Thymus (tissue), 11 donors: ENCODE data around the gene SEPTIN8. TPM values are rescaled to one million over a fixed set of nuclear protein-coding genes. Genes with fewer than 3 reads are reported as not detected.

Experiments used
- DNase-seq, 9 donors: peaks; one replicate each; pipeline ENCODE4 v3.0.0-alpha.2; 2013; ENCODE audit warnings: low spot score in 9 of 9, low read depth in 6 of 9, missing footprints in 1 of 9
- H3K27ac ChIP-seq, 2 donors: one replicate each; pipeline ENCODE4 v1.5.1; 2013; ENCODE audit warnings: control low read depth in 1 of 2, low read depth in 1 of 2, low read length in 1 of 2, mild to moderate bottlenecking in 1 of 2, moderate library complexity in 1 of 2
- H3K27me3 ChIP-seq, 2 donors: one replicate each; pipeline ENCODE4 v1.5.1; 2013; ENCODE audit warnings: low read length in 1 of 2; ENCODE audit not compliant: control insufficient read depth in 2 of 2, insufficient read depth in 1 of 2
- H3K36me3 ChIP-seq, 2 donors: one replicate each; pipeline ENCODE4 v1.5.1; 2013; ENCODE audit warnings: low read length in 1 of 2, mild to moderate bottlenecking in 1 of 2, moderate library complexity in 1 of 2; ENCODE audit not compliant: control insufficient read depth in 2 of 2, insufficient read depth in 2 of 2
- H3K4me1 ChIP-seq, 2 donors: one replicate each; pipeline ENCODE4 v1.5.1; 2013; ENCODE audit warnings: low read length in 2 of 2; ENCODE audit not compliant: control insufficient read depth in 2 of 2, insufficient read depth in 2 of 2
- H3K4me3 ChIP-seq, 2 donors: one replicate each; pipeline ENCODE4 v1.5.1; 2013; ENCODE audit warnings: low read length in 2 of 2, control low read depth in 1 of 2, mild to moderate bottlenecking in 1 of 2
- H3K9me3 ChIP-seq, 2 donors: one replicate each; pipeline ENCODE4 v1.5.1; 2013; ENCODE audit warnings: low read length in 1 of 2, mild to moderate bottlenecking in 1 of 2; ENCODE audit not compliant: control insufficient read depth in 2 of 2, insufficient read depth in 1 of 2
- WGBS: extraction: QIAGEN DNeasy Blood & Tissue Kit; methylation state at CpG from one replicate; pipeline ENCODE4 v1.1.7; 2013; 5-methylcytosine and 5-hydroxymethylcytosine counted together
- polyA plus RNA-seq: library from polyadenylated mRNA; stranded (reverse); fragments of 200-250 nt; gene quantifications from one replicate; pipeline ENCODE4 v1.2.3, GENCODE V29; 2013
- total RNA-seq: library from RNA; stranded (reverse); fragments of 120-200 nt; gene quantifications from one replicate; pipeline ENCODE4 v1.2.4, GENCODE V29; 2013
- donor health status: healthy.

SEPTIN8 gene
- total and polyA plus RNA-seq, 2 donors: 13.8 to 17.8 TPM

DNA sequence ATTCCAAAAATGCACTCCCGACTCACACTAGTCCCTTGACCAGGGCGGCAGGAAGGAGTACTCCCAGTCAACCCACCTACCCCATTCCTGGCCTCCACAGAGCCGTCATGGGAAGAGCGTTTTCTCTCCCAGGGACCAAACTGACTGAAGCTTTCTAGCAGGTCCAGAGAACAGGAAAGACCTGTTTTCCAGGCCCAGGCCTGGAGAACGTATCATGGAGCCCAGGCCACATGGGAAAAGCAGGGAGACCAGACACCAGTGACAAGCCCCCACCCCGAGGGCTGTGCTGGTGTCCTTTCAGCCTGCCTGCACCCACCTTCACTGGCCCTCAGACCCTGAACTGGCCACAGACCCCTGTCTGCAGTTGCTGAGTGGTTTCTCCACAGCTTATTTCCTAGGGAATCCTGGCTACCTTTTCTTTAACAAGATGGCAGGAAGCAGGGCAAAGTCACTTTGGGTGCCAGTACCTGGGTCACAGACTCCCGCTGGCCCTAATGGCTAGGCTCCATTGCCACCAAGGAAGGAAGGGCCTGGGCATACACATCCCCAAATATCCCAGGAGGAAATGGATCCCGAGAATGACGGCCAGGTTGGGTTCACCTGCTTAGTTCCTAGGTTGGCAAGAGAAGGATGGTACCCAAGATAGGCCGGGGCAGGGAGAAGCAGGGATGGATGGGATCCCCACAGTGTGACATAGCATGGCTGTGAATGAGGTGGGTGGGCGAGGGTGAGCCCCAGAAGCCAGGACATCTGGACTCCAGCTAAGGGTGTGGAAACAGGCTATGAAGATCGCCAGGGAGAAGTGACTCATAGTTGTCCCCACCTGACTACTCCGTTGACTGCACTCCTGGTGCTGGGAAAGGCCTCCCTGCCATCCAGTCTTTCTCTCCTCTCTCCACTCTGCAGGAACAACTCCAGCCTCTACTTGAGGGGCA, 17.7 kb downstream of the SEPTIN8 start:
- Histone ChIP-seq H3K27ac (no peak overlapping the region), H3K4me1 (peaks cover 0 to 9% of the 10 kb centered on the region in 2 donors), H3K27me3 (no peaks in the 10 kb centered on the region), H3K9me3 (no peaks in the 10 kb centered on the region), H3K4me3 (no peak overlapping the region), H3K36me3 (peaks cover under 1 to 11% of the 10 kb centered on the region in 2 donors)
- WGBS: 95% methylated on average over 13 of the region's 13 CpGs
- DNase-seq: no peak

DNA sequence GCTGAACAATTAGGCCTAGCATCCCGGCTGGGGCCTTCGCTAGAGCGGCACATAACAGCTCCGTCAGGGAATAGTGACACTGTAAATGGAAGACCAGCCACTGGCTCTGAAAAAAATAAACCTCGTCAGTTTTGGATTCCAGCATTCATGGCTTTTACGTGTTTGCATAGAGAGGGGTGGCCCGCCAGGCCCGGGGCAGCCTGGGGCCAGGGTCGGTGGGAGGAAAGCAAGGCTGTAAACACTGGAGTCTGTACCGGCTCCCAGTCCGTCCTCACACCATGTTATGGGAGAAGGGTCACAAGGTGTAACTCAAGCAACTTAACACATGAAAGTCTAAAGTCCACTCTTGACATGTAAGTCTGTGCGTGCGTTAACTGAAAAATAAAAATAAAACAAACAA, 18.6 kb downstream of the SEPTIN8 start:
- Histone ChIP-seq H3K36me3 (peaks cover 0 to 12% of the 10 kb centered on the region in 2 donors), H3K4me3 (no peak overlapping the region), H3K27ac (no peak overlapping the region), H3K27me3 (no peaks in the 10 kb centered on the region), H3K9me3 (no peaks in the 10 kb centered on the region), H3K4me1 (peaks cover 0 to 18% of the 10 kb centered on the region in 2 donors)
- WGBS: 96% methylated on average over 13 of the region's 13 CpGs
- DNase-seq: no peak

DNA sequence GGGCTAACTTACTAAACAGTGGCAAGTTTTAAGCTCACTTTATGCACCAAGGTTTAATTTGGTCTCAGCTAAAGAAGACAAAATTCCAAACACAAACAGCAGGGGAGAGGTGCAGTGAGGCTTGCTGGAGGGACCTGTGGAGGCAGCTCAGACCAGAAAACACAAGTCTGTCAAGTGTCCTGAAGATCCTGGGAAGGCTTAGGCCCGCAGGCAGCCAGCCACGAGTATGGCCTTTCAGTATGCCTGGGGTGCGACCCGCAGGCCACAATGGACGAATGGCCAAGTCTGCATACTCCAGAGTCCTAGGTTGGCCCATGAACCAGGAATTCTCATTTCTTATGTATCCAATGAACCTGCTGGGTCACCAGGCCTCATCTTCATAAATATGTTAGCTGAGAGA, 20.5 kb downstream of the SEPTIN8 start:
- DNase-seq: no peak
- 95% methylated on average over 5 of the region's 5 CpGs for WGBS
- H3K36me3 ChIP-seq: peaks cover 0 to 12% of the 10 kb centered on the region in 2 donors
- H3K9me3 ChIP-seq: no peaks in the 10 kb centered on the region
- H3K4me3 ChIP-seq: no peak overlapping the region
- peaks cover 0 to 33% of the 10 kb centered on the region in 2 donors for H3K4me1 ChIP-seq
- no peaks in the 10 kb centered on the region for H3K27me3 ChIP-seq
- H3K27ac ChIP-seq: no peak overlapping the region

- Histone ChIP-seq H3K36me3 (peaks cover 0 to 12% of the 10 kb centered on the region in 2 donors), H3K27ac (no peak overlapping the region), H3K9me3 (no peaks in the 10 kb centered on the region), H3K4me1 (peaks cover 0 to 37% of the 10 kb centered on the region in 2 donors), H3K4me3 (no peak overlapping the region), H3K27me3 (no peaks in the 10 kb centered on the region)
- peak in 1 of 9 donors; percentile 41 for DNase-seq
Measured at GRCh38 chr5:132754947-132755346, 22.1 kb downstream of the SEPTIN8 start.

- H3K4me1 ChIP-seq: peaks cover 0 to 37% of the 10 kb centered on the region in 2 donors
- H3K9me3 ChIP-seq: no peaks in the 10 kb centered on the region
- no peaks in the 10 kb centered on the region for H3K27me3 ChIP-seq
- H3K4me3 ChIP-seq: no peak overlapping the region
- peak overlapping the region in 1 of 2 donors; percentile 65 for H3K27ac ChIP-seq
- peaks cover 0 to 9% of the 10 kb centered on the region in 2 donors for H3K36me3 ChIP-seq
- WGBS: 98% methylated on average over 4 of the region's 4 CpGs
- no peak for DNase-seq
Measured at GRCh38 chr5:132754111-132754510, 22.9 kb downstream of the SEPTIN8 start.

GRCh38 chr5:132753135-132753987, 23.7 kb downstream of the SEPTIN8 start:
- peak in 6 of 9 donors; percentile 53 to 90 (median 74) for DNase-seq
- no peaks in the 10 kb centered on the region for H3K27me3 ChIP-seq
- 49% methylated on average over 2 of the region's 2 CpGs for WGBS

DNA sequence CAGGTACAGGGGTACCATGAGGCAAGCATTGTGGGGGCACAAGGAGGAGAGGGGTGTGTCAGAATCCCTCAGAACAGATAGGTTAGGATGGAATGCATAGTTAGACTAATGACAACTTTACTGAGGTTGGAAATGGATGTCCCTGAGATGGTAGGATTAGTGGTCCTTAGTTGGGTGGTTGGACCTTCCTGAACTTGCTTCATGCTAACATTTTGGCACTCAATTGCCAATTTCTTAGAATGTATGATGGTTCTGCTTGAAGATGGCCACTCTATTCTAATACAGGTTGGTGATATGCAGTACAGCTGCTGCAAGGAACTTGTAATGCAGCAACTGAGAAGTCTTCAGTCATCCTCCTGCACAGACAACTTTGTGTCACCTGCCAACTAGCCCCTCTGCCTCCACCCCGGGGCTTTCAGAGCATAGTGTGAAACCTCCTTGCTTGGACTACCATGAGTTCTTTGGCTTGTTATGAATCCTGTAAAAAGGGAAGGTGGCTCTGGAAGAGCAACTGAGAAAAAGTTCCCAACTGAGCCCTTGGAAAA, 24.4 kb downstream of the SEPTIN8 start:
- Histone ChIP-seq H3K4me3 (no peak overlapping the region), H3K36me3 (peaks cover 0 to 6% of the 10 kb centered on the region in 2 donors), H3K27me3 (peaks cover 0 to 6% of the 10 kb centered on the region in 2 donors), H3K9me3 (no peaks in the 10 kb centered on the region), H3K27ac (peak overlapping the region in 1 of 2 donors; percentile 65), H3K4me1 (peaks cover 4 to 47% of the 10 kb centered on the region in 2 donors)
- WGBS: 95% methylated on average over 1 of the region's 1 CpG
- no peak for DNase-seq

More at GRCh38 chr5:132753135-132753987, 23.7 kb downstream of the SEPTIN8 start:
- Histone ChIP-seq H3K27ac (peak overlapping the region in 1 of 2 donors; percentile 65), H3K4me3 (no peak overlapping the region), H3K4me1 (peaks cover 0 to 41% of the 10 kb centered on the region in 2 donors), H3K36me3 (peaks cover 0 to 6% of the 10 kb centered on the region in 2 donors), H3K9me3 (no peaks in the 10 kb centered on the region)

- no peaks in the 10 kb centered on the region for H3K9me3 ChIP-seq
- H3K4me3 ChIP-seq: no peak overlapping the region
- no peak for DNase-seq
- H3K4me1 ChIP-seq: peaks cover 7 to 47% of the 10 kb centered on the region in 2 donors
- H3K36me3 ChIP-seq: peaks cover 0 to 6% of the 10 kb centered on the region in 2 donors
- peak overlapping the region in 1 of 2 donors; percentile 61 for H3K27ac ChIP-seq
- WGBS: 97% methylated on average over 5 of the region's 5 CpGs
- peaks cover 0 to 8% of the 10 kb centered on the region in 2 donors for H3K27me3 ChIP-seq
Measured at GRCh38 chr5:132751971-132752580, 25.0 kb downstream of the SEPTIN8 start.
